A549 (cell line): Measurements from ENCODE around the gene ELP2.

Experiments used
- CBX2 ChIP-seq: fragments of 200-600 bp; sonication (generic); IDR thresholded peaks from 2 replicates; pipeline ENCODE4 v1.6.1; 2016; ENCODE audit warnings: low read depth, mild to moderate bottlenecking, borderline replicate concordance
- CHD4 ChIP-seq: fragments of 200-600 bp; sonication (generic); IDR thresholded peaks from 2 replicates; pipeline ENCODE4 v1.6.1; 2016; ENCODE audit warnings: antibody characterized with exemption, mild to moderate bottlenecking, borderline replicate concordance
- ELK1 ChIP-seq: fragments of 150-350 bp; IDR thresholded peaks from 2 replicates; pipeline ENCODE4 v1.6.1; 2014; ENCODE audit warnings: low read depth, mild to moderate bottlenecking, low read length
- EP300 ChIP-seq, 2 experiments: fragments of >200 bp; sonication (Bioruptor Twin); formaldehyde crosslinking; IDR thresholded peaks; 2 replicates in 1 of 2; 3 replicates in 1 of 2; pipeline ENCODE4 v1.6.1; 2016 to 2017
- NR3C1 ChIP-seq: fragments of >200 bp; sonication (Bioruptor Twin); formaldehyde crosslinking; IDR thresholded peaks from 3 replicates; pipeline ENCODE4 v1.6.1; 2017
- POLR2A ChIP-seq: IDR thresholded peaks from 2 replicates; pipeline ENCODE4 v1.6.1; 2012; ENCODE audit warnings: mild to moderate bottlenecking, low read length
- TF ChIP-seq, protein P1 (sequence below): fragments of >200 bp; sonication (Bioruptor Twin); formaldehyde crosslinking; IDR thresholded peaks from 3 replicates; pipeline ENCODE4 v1.5.1; 2016
- TF ChIP-seq, protein P2 (sequence below): fragments of 200-600 bp; sonication (generic); IDR thresholded peaks from 2 replicates; pipeline ENCODE4 v1.6.1; 2016; ENCODE audit warnings: antibody characterized with exemption, mild to moderate bottlenecking, moderate library complexity

DNA sequence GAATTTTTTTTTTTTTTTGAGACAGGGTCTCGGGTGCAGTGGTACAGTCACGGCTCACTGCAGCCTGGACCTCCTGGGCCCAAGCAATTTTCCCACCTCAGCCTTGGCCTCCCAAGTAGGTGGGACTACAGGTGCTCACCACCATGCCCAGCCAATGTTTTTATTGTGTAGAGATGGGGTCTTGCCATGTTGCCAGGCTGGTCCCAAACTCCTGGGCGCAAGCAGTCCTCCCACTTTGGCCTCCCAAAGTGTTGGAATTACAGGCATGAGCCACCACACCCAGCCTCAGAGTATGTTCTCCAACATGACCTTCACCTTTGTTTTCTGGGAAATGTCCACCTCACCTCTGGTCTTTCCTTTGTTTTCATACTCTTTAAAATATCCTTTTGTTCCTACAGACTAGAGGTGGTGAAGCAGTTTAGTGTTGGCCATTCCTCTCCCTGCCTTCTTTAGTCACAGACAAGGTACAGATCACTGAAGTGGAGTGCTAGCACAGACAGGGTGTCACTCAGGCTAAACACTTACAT is 38.1 kb downstream of the ELP2 start:
- no peak for TF ChIP-seq POLR2A
- no peak for TF ChIP-seq ELK1
- TF ChIP-seq, protein P1, sequence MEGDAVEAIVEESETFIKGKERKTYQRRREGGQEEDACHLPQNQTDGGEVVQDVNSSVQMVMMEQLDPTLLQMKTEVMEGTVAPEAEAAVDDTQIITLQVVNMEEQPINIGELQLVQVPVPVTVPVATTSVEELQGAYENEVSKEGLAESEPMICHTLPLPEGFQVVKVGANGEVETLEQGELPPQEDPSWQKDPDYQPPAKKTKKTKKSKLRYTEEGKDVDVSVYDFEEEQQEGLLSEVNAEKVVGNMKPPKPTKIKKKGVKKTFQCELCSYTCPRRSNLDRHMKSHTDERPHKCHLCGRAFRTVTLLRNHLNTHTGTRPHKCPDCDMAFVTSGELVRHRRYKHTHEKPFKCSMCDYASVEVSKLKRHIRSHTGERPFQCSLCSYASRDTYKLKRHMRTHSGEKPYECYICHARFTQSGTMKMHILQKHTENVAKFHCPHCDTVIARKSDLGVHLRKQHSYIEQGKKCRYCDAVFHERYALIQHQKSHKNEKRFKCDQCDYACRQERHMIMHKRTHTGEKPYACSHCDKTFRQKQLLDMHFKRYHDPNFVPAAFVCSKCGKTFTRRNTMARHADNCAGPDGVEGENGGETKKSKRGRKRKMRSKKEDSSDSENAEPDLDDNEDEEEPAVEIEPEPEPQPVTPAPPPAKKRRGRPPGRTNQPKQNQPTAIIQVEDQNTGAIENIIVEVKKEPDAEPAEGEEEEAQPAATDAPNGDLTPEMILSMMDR, result no peak
- no peak for TF ChIP-seq EP300 (IDR thresholded peaks at IDR 0.05)
- no peak for TF ChIP-seq CBX2
- no peak for TF ChIP-seq NR3C1
- TF ChIP-seq, protein P2, sequence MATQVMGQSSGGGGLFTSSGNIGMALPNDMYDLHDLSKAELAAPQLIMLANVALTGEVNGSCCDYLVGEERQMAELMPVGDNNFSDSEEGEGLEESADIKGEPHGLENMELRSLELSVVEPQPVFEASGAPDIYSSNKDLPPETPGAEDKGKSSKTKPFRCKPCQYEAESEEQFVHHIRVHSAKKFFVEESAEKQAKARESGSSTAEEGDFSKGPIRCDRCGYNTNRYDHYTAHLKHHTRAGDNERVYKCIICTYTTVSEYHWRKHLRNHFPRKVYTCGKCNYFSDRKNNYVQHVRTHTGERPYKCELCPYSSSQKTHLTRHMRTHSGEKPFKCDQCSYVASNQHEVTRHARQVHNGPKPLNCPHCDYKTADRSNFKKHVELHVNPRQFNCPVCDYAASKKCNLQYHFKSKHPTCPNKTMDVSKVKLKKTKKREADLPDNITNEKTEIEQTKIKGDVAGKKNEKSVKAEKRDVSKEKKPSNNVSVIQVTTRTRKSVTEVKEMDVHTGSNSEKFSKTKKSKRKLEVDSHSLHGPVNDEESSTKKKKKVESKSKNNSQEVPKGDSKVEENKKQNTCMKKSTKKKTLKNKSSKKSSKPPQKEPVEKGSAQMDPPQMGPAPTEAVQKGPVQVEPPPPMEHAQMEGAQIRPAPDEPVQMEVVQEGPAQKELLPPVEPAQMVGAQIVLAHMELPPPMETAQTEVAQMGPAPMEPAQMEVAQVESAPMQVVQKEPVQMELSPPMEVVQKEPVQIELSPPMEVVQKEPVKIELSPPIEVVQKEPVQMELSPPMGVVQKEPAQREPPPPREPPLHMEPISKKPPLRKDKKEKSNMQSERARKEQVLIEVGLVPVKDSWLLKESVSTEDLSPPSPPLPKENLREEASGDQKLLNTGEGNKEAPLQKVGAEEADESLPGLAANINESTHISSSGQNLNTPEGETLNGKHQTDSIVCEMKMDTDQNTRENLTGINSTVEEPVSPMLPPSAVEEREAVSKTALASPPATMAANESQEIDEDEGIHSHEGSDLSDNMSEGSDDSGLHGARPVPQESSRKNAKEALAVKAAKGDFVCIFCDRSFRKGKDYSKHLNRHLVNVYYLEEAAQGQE, result no peak
- no peak for TF ChIP-seq CHD4
